HG02938 (cell line): ENCODE results near the gene FOSB.
"Not testable (repeated sequence)": the region's sequence is repeated elsewhere in the genome, so short reads cannot be mapped to it uniquely, and the experiment has no call there.

Source experiments
- ATAC-seq: cut with Tn5 transposase; IDR thresholded peaks from one replicate; pipeline ENCODE4 v1.9.1; 2021; ENCODE audit warnings: mild to moderate bottlenecking, moderate library complexity; ENCODE audit not compliant: unreplicated experiment

Gene FOSB

GRCh38 chr19:45467456-45468158 lies at the start of gene FOSB:
TSS of gene FOSB (plus strand) at chr19:45467996. CDS start at chr19:45468587, 591 bp downstream.
- ATAC-seq = peak; percentile 38

- no peak for ATAC-seq
Observed at GRCh38 chr19:45418802-45419201, 49.0 kb upstream of the FOSB start.

GRCh38 chr19:45419396-45419795 lies 48.4 kb upstream of the FOSB start:
- no peak for ATAC-seq

- no peak for ATAC-seq
Observed at GRCh38 chr19:45419895-45420294, 47.9 kb upstream of the FOSB start.

GRCh38 chr19:45420356-45420755 lies 47.4 kb upstream of the FOSB start:
- ATAC-seq = no peak

- ATAC-seq = no peak
Observed at GRCh38 chr19:45420871-45421270, 46.9 kb upstream of the FOSB start.

DNA sequence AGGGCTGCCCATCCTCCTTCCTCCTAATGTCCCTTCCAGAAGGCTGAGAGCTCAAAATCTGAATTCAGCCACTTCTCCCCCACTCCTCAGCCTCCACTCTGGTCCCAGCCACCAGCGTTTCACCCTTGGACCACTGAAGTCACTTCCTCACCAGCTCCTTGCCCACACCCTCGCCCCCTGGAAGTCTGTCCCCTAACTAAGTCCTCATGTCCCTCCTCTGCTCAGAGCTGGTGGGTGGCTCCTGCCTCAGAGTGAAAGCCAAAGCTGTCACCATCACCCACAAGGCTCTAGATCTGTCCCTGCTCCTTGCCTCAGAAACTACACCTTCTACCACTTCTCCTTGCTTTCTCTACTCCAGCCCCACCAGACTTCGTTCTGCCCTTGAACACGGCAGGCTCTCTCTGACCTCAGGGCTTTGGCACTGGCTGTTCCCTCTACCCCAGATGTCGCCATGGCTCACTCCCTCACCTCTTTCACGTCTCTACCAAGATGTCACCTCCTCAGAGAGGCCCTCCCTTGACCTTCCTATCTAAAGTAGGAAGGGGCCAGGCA lies 45.8 kb upstream of the FOSB start:
- ATAC-seq = no peak

GRCh38 chr19:45423033-45423588 lies 44.7 kb upstream of the FOSB start:
- no peak for ATAC-seq

DNA sequence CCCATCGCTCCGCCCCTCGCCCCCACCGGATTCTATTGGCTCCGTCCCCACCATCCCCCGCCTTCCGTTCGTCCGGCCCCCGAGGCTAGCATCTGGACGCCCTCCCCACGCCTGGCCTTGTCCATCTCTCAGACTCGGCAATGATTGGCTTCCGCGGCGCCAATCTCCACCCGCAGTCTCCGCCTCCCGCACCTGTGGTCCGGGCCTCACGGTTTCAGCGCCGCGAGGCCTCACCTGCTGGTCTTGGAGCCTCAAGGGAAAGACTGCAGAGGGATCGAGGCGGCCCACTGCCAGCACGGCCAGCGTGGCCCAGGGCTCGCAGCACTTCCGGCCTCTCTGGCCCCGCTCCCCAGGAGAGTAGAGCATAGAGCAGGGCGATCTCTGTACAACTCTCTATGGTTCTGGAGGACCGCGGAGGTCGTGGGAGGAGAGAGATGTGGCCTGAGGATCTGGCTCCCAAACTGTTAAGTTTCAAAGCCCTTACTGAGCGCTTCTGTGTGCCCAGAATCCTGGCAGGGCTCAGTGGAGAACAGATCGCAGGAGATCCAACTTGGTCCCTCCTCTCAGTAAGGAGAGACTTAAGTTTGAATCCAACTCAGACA lies 44.1 kb upstream of the FOSB start, which contains the start of gene ERCC1:
ERCC1 (minus strand) TSS at position 329 of the 602 bp plus-strand sequence. CDS start 543 bp downstream, outside the sequence.
- peak; percentile 60 for ATAC-seq

DNA sequence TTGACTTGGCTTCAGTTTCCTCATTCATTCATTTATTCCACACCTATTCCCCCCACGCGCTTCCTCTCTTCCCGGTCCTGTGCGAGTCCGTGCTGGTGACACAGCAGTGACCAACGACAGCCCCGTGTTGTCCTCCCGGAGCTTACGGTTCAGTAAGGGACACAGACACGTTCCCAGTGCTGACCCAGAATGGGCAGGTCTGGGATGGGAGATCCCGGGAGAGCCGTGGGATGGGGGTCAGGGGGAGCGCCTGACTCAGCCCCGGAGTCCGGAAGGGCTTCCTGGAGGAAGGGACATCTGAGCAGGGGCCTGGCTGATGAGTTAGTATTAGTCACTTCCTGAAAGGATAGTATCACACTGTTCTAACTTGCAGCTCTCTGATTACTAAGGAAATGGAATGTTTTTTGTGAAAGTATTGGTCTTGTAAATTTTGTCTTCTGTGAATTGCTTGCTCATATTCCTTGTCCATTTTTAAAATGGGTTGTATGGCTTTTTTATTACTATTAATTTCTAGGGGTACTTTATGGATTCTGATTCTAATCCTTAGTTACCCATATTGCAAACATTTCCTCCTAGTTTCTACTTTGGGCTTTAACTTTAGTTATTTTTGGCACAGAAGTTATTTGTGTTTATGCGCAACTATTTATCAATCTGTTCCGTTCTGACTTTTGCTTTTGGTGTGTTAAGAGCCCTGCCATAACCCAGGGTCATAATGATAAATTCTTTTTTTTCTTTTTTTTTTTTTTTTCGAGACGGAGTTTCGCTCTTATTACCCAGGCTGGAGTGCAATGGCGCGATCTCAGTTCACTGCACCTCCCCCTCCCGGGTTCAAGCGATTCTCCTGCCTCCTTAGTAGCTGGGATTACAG lies 43.4 kb upstream of the FOSB start:
- ATAC-seq = no peak

DNA sequence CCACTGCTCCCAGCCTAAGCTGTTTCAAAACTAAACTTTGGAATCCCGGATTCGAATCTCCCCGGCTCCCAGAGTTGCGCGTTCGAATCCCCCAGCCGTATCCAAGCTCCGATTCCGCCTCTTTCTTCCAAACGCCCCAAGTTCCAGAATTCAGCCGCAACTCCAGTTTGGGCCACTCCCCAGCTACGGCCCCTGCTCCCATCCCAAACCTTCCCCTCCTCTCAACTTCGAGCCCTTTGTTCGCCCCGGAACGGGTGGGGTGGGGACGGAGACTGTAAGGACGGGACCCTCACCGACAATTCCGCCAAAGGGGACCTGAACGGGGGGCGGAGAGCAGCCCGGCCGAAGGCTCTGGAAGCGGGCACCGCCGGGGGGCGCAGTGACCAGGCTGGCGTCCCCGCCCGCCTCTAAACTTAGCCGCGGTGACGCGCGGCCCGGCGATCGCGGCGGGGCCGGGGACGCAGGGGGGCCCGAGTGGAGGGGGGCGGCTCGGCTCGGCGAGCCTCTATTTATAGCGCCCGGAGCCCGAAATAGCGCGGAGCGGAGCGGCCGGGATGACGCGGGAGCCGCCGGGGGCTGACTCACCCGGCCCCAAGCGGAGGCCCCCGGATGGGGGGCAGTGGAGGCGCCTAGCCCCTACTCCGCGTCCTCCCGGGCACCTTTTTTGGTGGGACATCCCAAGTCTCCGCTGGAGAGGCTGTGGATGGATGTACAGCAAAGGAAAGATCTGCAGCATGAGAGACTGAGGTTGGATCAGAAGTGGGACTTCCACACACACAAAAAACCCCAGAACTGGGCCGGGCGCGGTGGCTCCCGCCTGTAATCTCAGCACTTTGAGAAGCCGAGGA lies 39.2 kb upstream of the FOSB start:
- no peak for ATAC-seq

DNA sequence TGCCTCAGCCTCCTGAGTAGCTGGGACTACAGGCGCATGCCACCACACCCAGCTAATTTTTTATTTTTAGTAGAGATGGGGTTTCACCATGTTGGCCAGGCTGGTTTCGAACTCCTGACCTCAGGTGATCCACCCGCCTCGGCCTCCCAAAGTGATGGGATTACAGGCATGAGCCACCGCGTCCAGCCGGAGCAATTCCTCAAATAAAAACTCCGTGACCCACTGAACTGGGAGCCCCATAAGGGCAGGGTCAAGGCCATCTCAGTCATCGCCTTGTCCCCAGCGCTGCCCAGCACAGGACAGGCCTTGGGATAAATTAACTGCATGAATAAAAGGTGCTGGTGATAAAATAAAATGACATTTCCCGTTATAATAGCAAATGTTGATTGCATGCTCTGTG lies 37.9 kb upstream of the FOSB start:
- ATAC-seq = not testable (repeated sequence)

DNA sequence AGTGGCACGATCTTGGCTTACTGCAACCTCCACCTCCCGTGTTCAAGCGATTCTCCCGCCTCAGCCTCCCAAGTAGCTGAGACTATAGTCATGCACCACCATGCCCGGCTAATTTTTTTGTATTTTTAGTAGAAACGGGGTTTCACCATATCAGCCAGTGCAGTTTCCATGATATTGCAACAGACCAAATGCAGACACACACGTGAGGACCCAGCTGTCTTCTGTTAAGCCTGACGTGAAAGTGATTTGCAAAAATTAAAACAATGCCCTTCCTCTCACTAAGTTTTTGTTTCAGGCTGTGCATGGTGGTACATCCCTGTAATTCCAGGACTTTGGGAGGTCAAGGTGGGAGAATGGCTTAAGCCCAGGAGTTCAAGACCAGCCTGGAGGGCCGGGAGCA lies 36.8 kb upstream of the FOSB start:
- not testable (repeated sequence) for ATAC-seq

- ATAC-seq = not testable (repeated sequence)
Observed at GRCh38 chr19:45432543-45432942, 35.3 kb upstream of the FOSB start.

- no peak for ATAC-seq
Observed at GRCh38 chr19:45437328-45437727, 30.5 kb upstream of the FOSB start.

DNA sequence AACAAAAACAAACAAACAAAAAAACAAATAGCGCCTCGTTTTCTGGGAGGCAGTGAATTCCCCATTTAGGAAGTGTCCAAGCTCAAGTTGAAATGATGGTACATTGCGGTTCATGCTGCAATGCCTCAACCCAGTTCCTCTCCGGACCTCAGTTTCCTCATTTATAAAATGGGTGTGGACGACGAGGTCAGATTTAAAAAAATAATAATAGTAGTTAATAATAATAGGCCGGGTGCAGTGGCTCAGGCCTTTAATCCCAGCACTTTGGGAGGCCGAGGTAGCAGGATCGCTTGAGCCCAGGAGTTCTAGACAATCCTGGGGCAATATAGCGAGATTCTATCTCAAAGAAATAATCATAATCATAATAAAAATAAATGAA lies 28.6 kb upstream of the FOSB start:
- no peak for ATAC-seq

- ATAC-seq = peak; percentile 58
Observed at GRCh38 chr19:45439569-45440258, 28.1 kb upstream of the FOSB start.

- no peak for ATAC-seq
Observed at GRCh38 chr19:45440259-45440638, 27.5 kb upstream of the FOSB start.

GRCh38 chr19:45440873-45441654 lies 26.7 kb upstream of the FOSB start:
- ATAC-seq = no peak
